Ishikawa (cell line): ENCODE measurements around the gene PDK1.

Experiments
- CEBPB ChIP-seq: IDR thresholded peaks from 2 replicates; pipeline ENCODE4 v1.6.1; 2012
- CREB1 ChIP-seq: IDR thresholded peaks from 2 replicates; pipeline ENCODE4 v1.6.1; 2012; ENCODE audit warnings: low read depth
- EGR1 ChIP-seq: IDR thresholded peaks from 2 replicates; pipeline ENCODE4 v1.6.1; 2012
- EP300 ChIP-seq: IDR thresholded peaks from 2 replicates; pipeline ENCODE4 v1.6.1; 2012; ENCODE audit warnings: borderline replicate concordance
- FOXM1 ChIP-seq: IDR thresholded peaks from 2 replicates; pipeline ENCODE4 v1.6.1; 2012; ENCODE audit warnings: low read depth, borderline replicate concordance
- MAX ChIP-seq: IDR thresholded peaks from 2 replicates; pipeline ENCODE4 v1.6.1; 2012
- NFIC ChIP-seq: IDR thresholded peaks from 2 replicates; pipeline ENCODE4 v1.6.1; 2012
- RAD21 ChIP-seq: IDR thresholded peaks from 2 replicates; pipeline ENCODE4 v1.6.1; 2012; ENCODE audit warnings: low read depth
- REST ChIP-seq: IDR thresholded peaks from 2 replicates; pipeline ENCODE4 v1.6.1; 2012; ENCODE audit warnings: low read depth, mild to moderate bottlenecking
- TAF1 ChIP-seq: IDR thresholded peaks from 2 replicates; pipeline ENCODE4 v1.6.1; 2012; ENCODE audit warnings: low read depth, mild to moderate bottlenecking
- TCF12 ChIP-seq: IDR thresholded peaks from 2 replicates; pipeline ENCODE4 v1.6.1; 2012; ENCODE audit warnings: low read depth
- TEAD4 ChIP-seq: IDR thresholded peaks from 2 replicates; pipeline ENCODE4 v1.6.1; 2012
- USF1 ChIP-seq: IDR thresholded peaks from 2 replicates; pipeline ENCODE4 v1.6.1; 2012
- YY1 ChIP-seq: IDR thresholded peaks from 2 replicates; pipeline ENCODE4 v1.6.1; 2012; ENCODE audit warnings: low read depth
- ZBTB7A ChIP-seq: IDR thresholded peaks from 2 replicates; pipeline ENCODE4 v1.6.1; 2012; ENCODE audit warnings: low read depth

Gene PDK1

GRCh38 chr2:172578860-172579512 is 23.1 kb downstream of the PDK1 start:
- TF ChIP-seq FOXM1 (no peak), TCF12 (no peak), YY1 (no peak), TEAD4 (no peak), EP300 (no peak), ZBTB7A (no peak), NFIC (no peak), TAF1 (no peak), REST (no peak), CEBPB (no peak), RAD21 (no peak), EGR1 (no peak), MAX (no peak)

GRCh38 chr2:172580544-172580943 is 24.7 kb downstream of the PDK1 start:
- TF ChIP-seq NFIC = no peak
- TF ChIP-seq USF1 = no peak
- TF ChIP-seq CEBPB = no peak

- TF ChIP-seq REST (no peak), TAF1 (no peak)
Measured at GRCh38 chr2:172582656-172583055, 26.8 kb downstream of the PDK1 start.

GRCh38 chr2:172586245-172586891 is 30.5 kb downstream of the PDK1 start:
- TF ChIP-seq REST = no peak
- no peak for TF ChIP-seq CREB1
- TF ChIP-seq NFIC = no peak
- no peak for TF ChIP-seq MAX
- TF ChIP-seq TCF12 = no peak
- TF ChIP-seq TEAD4 = no peak
- no peak for TF ChIP-seq RAD21
- TF ChIP-seq USF1 = no peak
- no peak for TF ChIP-seq CEBPB
- no peak for TF ChIP-seq FOXM1
- TF ChIP-seq EP300 = no peak
- no peak for TF ChIP-seq EGR1

GRCh38 chr2:172588931-172589330 is 33.0 kb downstream of the PDK1 start:
- TF ChIP-seq REST = no peak
- TF ChIP-seq FOXM1 = no peak
- no peak for TF ChIP-seq RAD21
- no peak for TF ChIP-seq CREB1
- TF ChIP-seq YY1 = no peak
- TF ChIP-seq EP300 = no peak
- no peak for TF ChIP-seq EGR1
- TF ChIP-seq ZBTB7A = no peak
- no peak for TF ChIP-seq USF1
- no peak for TF ChIP-seq MAX
- no peak for TF ChIP-seq TEAD4
